K562 (cell line): ENCODE data around the gene RGS9. TPM values are rescaled to one million over a fixed set of nuclear protein-coding genes. Genes with fewer than 3 reads are reported as not detected.

Source experiments
- ATF3 ChIP-seq, 2 experiments: fragments of 450-650 bp in 1 of 2; sonication (generic) in 1 of 2; formaldehyde crosslinking in 1 of 2; IDR thresholded peaks in 1 of 2; conservative IDR thresholded peaks in 1 of 2; 2 replicates each; pipeline versions ENCODE4 v1.6.1 to v1.8.1; 2016 to 2023; ENCODE audit warnings: mild to moderate bottlenecking in 2 of 2, moderate library complexity in 2 of 2, inconsistent platforms in 1 of 2, missing genetic modification reagents in 1 of 2
- ATF7 ChIP-seq: fragments of 450-650 bp; IDR thresholded peaks from 2 replicates; pipeline ENCODE4 v1.7.1; 2014; ENCODE audit warnings: mild to moderate bottlenecking, moderate library complexity
- CREB3L1 ChIP-seq: fragments of 450-650 bp; IDR thresholded peaks from 2 replicates; pipeline ENCODE4 v1.6.1; 2014; ENCODE audit warnings: low read depth, mild to moderate bottlenecking, moderate library complexity, borderline replicate concordance
- CTCFL ChIP-seq: IDR thresholded peaks from 2 replicates; pipeline ENCODE4 v1.6.1; 2011; ENCODE audit warnings: borderline replicate concordance, low read depth, mild to moderate bottlenecking, moderate library complexity, low read length; ENCODE audit not compliant: insufficient read depth, poor library complexity, severe bottlenecking
- E2F1 ChIP-seq: sonication (generic); formaldehyde crosslinking; IDR thresholded peaks from 2 replicates; pipeline ENCODE4 v1.8.1; 2023; ENCODE audit warnings: mild to moderate bottlenecking, missing genetic modification reagents, moderate library complexity
- FOXM1 ChIP-seq, 2 experiments: fragments of 450-650 bp in 1 of 2; sonication (generic) in 1 of 2; formaldehyde crosslinking in 1 of 2; IDR thresholded peaks; 2 replicates each; pipeline versions ENCODE4 v1.6.1 to v1.9.0; 2017 to 2022; ENCODE audit warnings: low read depth in 2 of 2, mild to moderate bottlenecking in 2 of 2, missing genetic modification reagents in 1 of 2, moderate library complexity in 1 of 2
- ILK ChIP-seq: fragments of 450-650 bp; IDR thresholded peaks from 2 replicates; pipeline ENCODE4 v1.6.1; 2016; ENCODE audit warnings: missing genetic modification characterization, low read depth, mild to moderate bottlenecking, missing compliant biosample characterization, moderate library complexity, borderline replicate concordance
- MCM5 ChIP-seq: fragments of 450-650 bp; IDR thresholded peaks from 2 replicates; pipeline ENCODE4 v1.6.1; 2016; ENCODE audit warnings: low read depth
- SLC30A9 ChIP-seq: fragments of 250-450 bp; sonication (Bioruptor Pico); IDR thresholded peaks from 2 replicates; pipeline ENCODE4 v1.8.0; 2022; ENCODE audit warnings: mild to moderate bottlenecking, moderate library complexity
- ZKSCAN3 ChIP-seq: fragments of 250-450 bp; sonication (Bioruptor Pico); IDR thresholded peaks from 2 replicates; pipeline ENCODE4 v1.4.0; 2020
- ZNF354B ChIP-seq: fragments of 250-450 bp; sonication (Bioruptor Pico); IDR thresholded peaks from 2 replicates; pipeline ENCODE4 v1.4.0; 2020
- ZNF407 ChIP-seq: fragments of 450-650 bp; IDR thresholded peaks from 2 replicates; pipeline ENCODE4 v1.6.1; 2016; ENCODE audit warnings: low read depth
- polyA plus RNA-seq, 8 experiments: library from polyadenylated mRNA; depleted of rRNA in 4 of 8; stranded (reverse) in 5 of 8; unstranded in 3 of 8; fragments of >200 nt; fragmentation: Nextera tagmentation in 2 of 8; fragmentation: Illumina TruSeq in 1 of 8; extraction: Ambion mirVana in 2 of 8; extraction: Trizol in 1 of 8; gene quantifications; 2 replicates each; pipeline versions ENCODE4 v1.2.1 to v1.2.3, GENCODE V29; 2011 to 2014; ENCODE audit warnings: inconsistent platforms in 1 of 8, missing spikeins in 1 of 8
- total RNA-seq, 7 experiments: library from RNA; depleted of rRNA in 6 of 7; stranded (reverse); fragments of >200 nt in 6 of 7; fragmentation: Illumina TruSeq in 2 of 7; extraction: Trizol in 2 of 7; gene quantifications; 2 replicates each; pipeline versions ENCODE4 v1.2.1 to v1.2.3, GENCODE V29; 2011 to 2021; ENCODE audit warnings: low replicate concordance in 1 of 7

Gene RGS9
- total and polyA plus RNA-seq, 9 of the 15 experiments (the other 6 are each of a cell fraction or from before 2014, with no cell fraction given): 0.18 to 1.4 (median 0.55) TPM

GRCh38 chr17:65092262-65092661, 44.9 kb upstream of the RGS9 start (continued):
- TF ChIP-seq CREB3L1: no peak
- TF ChIP-seq ZKSCAN3 (CRISPR knock-in tag): no peak
- TF ChIP-seq ILK: no peak
- TF ChIP-seq ATF7: peak; percentile 35; the same call in 1 of the 2 replicates
- TF ChIP-seq SLC30A9: no peak
- TF ChIP-seq E2F1 (CRISPR knock-in tag): no peak
- TF ChIP-seq CTCFL: no peak
- TF ChIP-seq FOXM1 (IDR thresholded peaks at IDR 0.05; ENCODE audit: low read depth): no peak
- TF ChIP-seq FOXM1 (CRISPR knock-in tag; IDR thresholded peaks at IDR 0.05; ENCODE audit: low read depth): no peak
- TF ChIP-seq ATF3 (IDR thresholded peaks at IDR 0.05): peak; percentile 82
- no peak for TF ChIP-seq ATF3 (CRISPR knock-in tag; conservative IDR thresholded peaks at IDR 0.05)
- no peak for TF ChIP-seq ZNF354B (CRISPR knock-in tag)
- TF ChIP-seq ZNF407: no peak
- no peak for TF ChIP-seq MCM5
